ENCODE data around the gene CACNB4. TPM values are rescaled to one million over a fixed set of nuclear protein-coding genes. Genes with fewer than 3 reads are reported as not detected.

The CACNB4 gene
- total and polyA plus RNA-seq, 9 of the 15 experiments (the other 6 are each of a cell fraction or from before 2014, with no cell fraction given) = 0.01 to 0.20 (median 0.04) TPM; not detected in 1

GRCh38 chr2:152036611-152037469, 62.0 kb downstream of the CACNB4 start (continued):
- TF ChIP-seq FOXP4 (CRISPR knock-in tag; IDR thresholded peaks at IDR 0.05; ENCODE audit: borderline replicate concordance) (no peak), EGR1 (conservative IDR thresholded peaks at IDR 0.05) (peak; percentile 34), HNRNPH1 (optimal IDR thresholded peaks at IDR 0.05; ENCODE audit: low read depth, low read length) (no peak), ZNF592 (IDR thresholded peaks at IDR 0.05) (no peak), PREB (CRISPR knock-in tag; IDR thresholded peaks at IDR 0.05) (no peak), SIRT6 (IDR thresholded peaks at IDR 0.05; ENCODE audit: low read depth, low read length) (no peak), ZBTB9 (CRISPR knock-in tag; IDR thresholded peaks at IDR 0.05) (0 out of 2 replicates have a peak, but pooled peaks have one; percentile 35), RAD21 (CRISPR knock-in tag; conservative IDR thresholded peaks at IDR 0.05 in 1 of 2, IDR thresholded peaks at IDR 0.05 in 1 of 2) (peak; percentile 97), ZBTB33 (CRISPR knock-in tag; IDR thresholded peaks at IDR 0.05) (no peak), FIP1L1 (IDR thresholded peaks at IDR 0.05; ENCODE audit: low read depth, low read length, poor library complexity, severe bottlenecking) (no peak), RBM39 (optimal IDR thresholded peaks at IDR 0.05; ENCODE audit: low read depth, low read length) (no peak), MAFK (IDR thresholded peaks at IDR 0.05; ENCODE audit: low read length) (no peak), GTF2B (IDR thresholded peaks at IDR 0.05; ENCODE audit: extremely low read depth, insufficient read length) (no peak)

Measured in K562 (cell line).